Body of pancreas (tissue), 4 donors: ENCODE results near the gene RRAS. TPM values are rescaled to one million over a fixed set of nuclear protein-coding genes. Genes with fewer than 3 reads are reported as not detected.

Experiments used
- ATAC-seq: fragments of 150-250 bp; one replicate; pipeline ENCODE4 v1.9.1; 2016
- DNase-seq, 4 donors: peaks; one replicate each; pipeline ENCODE4 v3.0.0-alpha.2; 2019
- H3K27ac ChIP-seq, 4 donors: fragments of 200-600 bp; sonication (generic); 1 replicate in 3 of 4; 2 replicates in 1 of 4; pipeline versions ENCODE4 v1.5.1 to v1.6.1; 2016 to 2019; ENCODE audit warnings: mild to moderate bottlenecking in 1 of 4, mixed read lengths in 1 of 4, moderate library complexity in 1 of 4
- H3K27me3 ChIP-seq, 2 donors: fragments of 200-600 bp; sonication (generic); one replicate each; pipeline ENCODE4 v1.6.0; 2016; ENCODE audit warnings: mild to moderate bottlenecking in 1 of 2
- H3K36me3 ChIP-seq, 2 donors: fragments of 200-600 bp; sonication (generic); replicated peaks in 1 of 2; 2 replicates each; pipeline ENCODE4 v1.5.1; 2016; ENCODE audit warnings: low read depth in 2 of 2; ENCODE audit not compliant: insufficient read depth in 1 of 2
- H3K4me1 ChIP-seq: fragments of 200-600 bp; sonication (generic); one replicate; pipeline ENCODE4 v1.6.0; 2016
- H3K4me3 ChIP-seq, 2 donors: fragments of 200-600 bp; sonication (generic); 1 replicate in 1 of 2; 2 replicates in 1 of 2; pipeline ENCODE4 v1.5.1; 2016 to 2019
- H3K9me3 ChIP-seq, 3 donors: fragments of 200-600 bp; sonication (generic); 1 replicate in 2 of 3; 2 replicates in 1 of 3; pipeline ENCODE4 v1.5.1; 2016
- CTCF ChIP-seq, 7 experiments: fragments of 450-650 bp in 4 of 7; fragments of 200-600 bp in 3 of 7; sonication (generic) in 3 of 7; IDR thresholded peaks; one replicate each; pipeline ENCODE4 v1.5.1; 2016 to 2019; ENCODE audit warnings: antibody characterized with exemption in 7 of 7
- POLR2A ChIP-seq, 3 donors: fragments of 450-650 bp; IDR thresholded peaks; one replicate each; pipeline ENCODE4 v1.6.1; 2016; ENCODE audit warnings: antibody characterized with exemption in 3 of 3, mild to moderate bottlenecking in 2 of 3
- WGBS, 2 donors: methylation state at CpG; one replicate each; pipeline ENCODE4 v1.1.5; 2017; 5-methylcytosine and 5-hydroxymethylcytosine counted together
- intact Hi-C: fragments of 100-400 bp; cut with DNase I; formaldehyde crosslinking; loops from one replicate; pipeline ENCODE4 v1.15.1; 2023
- total RNA-seq, 2 donors: library from RNA; depleted of rRNA; stranded (reverse); fragments of >200 nt; gene quantifications; one replicate each; pipeline ENCODE4 v1.1.0, GENCODE V29; 2016

RRAS gene
- total RNA-seq, 2 donors from 2014 or later: 10.9 to 17.9 TPM

DNA sequence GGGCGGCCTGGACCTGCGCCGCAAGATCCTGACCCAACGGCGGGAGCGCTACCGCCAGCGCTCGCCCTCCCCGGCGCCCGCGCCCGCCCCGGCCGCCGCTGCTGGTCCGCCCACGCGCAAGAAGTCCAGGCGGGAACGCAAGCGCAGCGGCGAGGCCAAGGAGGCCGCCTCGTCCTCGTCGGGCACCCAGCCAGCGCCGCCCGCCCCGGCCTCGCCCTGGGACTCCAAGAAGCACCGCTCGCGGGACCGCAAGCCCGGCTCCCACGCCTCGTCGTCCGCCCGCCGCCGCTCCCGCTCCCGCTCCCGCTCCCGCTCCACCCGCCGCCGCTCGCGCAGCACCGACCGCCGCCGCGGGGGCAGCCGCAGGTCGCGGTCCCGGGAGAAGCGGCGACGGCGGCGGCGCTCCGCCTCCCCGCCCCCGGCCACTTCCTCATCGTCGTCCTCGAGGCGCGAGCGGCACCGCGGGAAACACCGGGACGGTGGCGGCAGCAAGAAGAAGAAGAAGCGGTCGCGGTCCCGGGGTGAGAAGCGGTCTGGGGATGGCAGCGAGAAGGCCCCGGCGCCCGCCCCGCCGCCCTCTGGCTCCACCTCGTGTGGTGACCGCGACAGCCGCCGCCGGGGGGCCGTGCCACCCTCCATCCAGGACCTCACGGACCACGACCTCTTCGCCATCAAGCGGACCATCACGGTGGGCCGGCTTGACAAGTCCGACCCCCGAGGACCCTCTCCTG lies 12.0 kb upstream of the RRAS start:
- Histone ChIP-seq H3K9me3 (no peaks in the 10 kb centered on the region), H3K4me3 (no peak overlapping the region), H3K27me3 (no peaks in the 10 kb centered on the region), H3K36me3 (peaks cover 3 to 29% of the 10 kb centered on the region in 2 donors), H3K27ac (no peak overlapping the region), H3K4me1 (no peaks in the 10 kb centered on the region)
- intact Hi-C loops: no loop called here
- DNase-seq: no peak
- no peak for ATAC-seq
- 96% methylated on average over 104 to 106 of the region's 110 CpGs for WGBS, 2 donors
- TF ChIP-seq CTCF (IDR thresholded peaks at IDR 0.05): no peak
- no peak for TF ChIP-seq POLR2A (IDR thresholded peaks at IDR 0.05)

- Histone ChIP-seq H3K4me1 (no peaks in the 10 kb centered on the region), H3K27me3 (no peaks in the 10 kb centered on the region), H3K27ac (no peak overlapping the region), H3K9me3 (no peaks in the 10 kb centered on the region), H3K36me3 (peaks cover 3 to 26% of the 10 kb centered on the region in 2 donors), H3K4me3 (no peak overlapping the region)
- TF ChIP-seq CTCF (IDR thresholded peaks at IDR 0.05): no peak
- TF ChIP-seq POLR2A (IDR thresholded peaks at IDR 0.05): no peak
- WGBS, 2 donors: 92 to 96% methylated on average over 23 to 59 of the region's 72 CpGs
- DNase-seq (no peak), ATAC-seq (no peak)
- intact Hi-C loops: no loop called here
These were observed 11.3 kb upstream of the RRAS start for GRCh38 chr19:49651029-49651819.

- TF ChIP-seq CTCF (IDR thresholded peaks at IDR 0.05) (no peak), POLR2A (IDR thresholded peaks at IDR 0.05) (no peak)
- WGBS, 2 donors: 89 to 92% methylated on average over 17 of the region's 17 CpGs
- ATAC-seq: no peak
- Histone ChIP-seq H3K4me1 (peaks cover 23% of the 10 kb centered on the region), H3K36me3 (peaks cover 3 to 6% of the 10 kb centered on the region in 2 donors), H3K9me3 (no peaks in the 10 kb centered on the region), H3K4me3 (no peak overlapping the region), H3K27me3 (no peaks in the 10 kb centered on the region), H3K27ac (no peak overlapping the region)
- intact Hi-C loops: no loop called here
- DNase-seq: no peak
These were observed 6.6 kb upstream of the RRAS start for GRCh38 chr19:49646586-49646985.

GRCh38 chr19:49645995-49646394 lies 6.1 kb upstream of the RRAS start:
- TF ChIP-seq CTCF (IDR thresholded peaks at IDR 0.05) (no peak), POLR2A (IDR thresholded peaks at IDR 0.05) (no peak)
- DNase-seq (no peak), ATAC-seq (no peak)
- Histone ChIP-seq H3K36me3 (peaks cover 0 to 4% of the 10 kb centered on the region in 2 donors), H3K9me3 (no peaks in the 10 kb centered on the region), H3K27ac (no peak overlapping the region), H3K4me1 (peaks cover 28% of the 10 kb centered on the region), H3K27me3 (no peaks in the 10 kb centered on the region), H3K4me3 (no peak overlapping the region)
- 82 to 91% methylated on average over 8 to 13 of the region's 13 CpGs for WGBS, 2 donors
- intact Hi-C loops: no loop called here
